Immature natural killer cell (primary cell): ENCODE measurements around the gene TP53TG3B. TPM values are rescaled to one million over a fixed set of nuclear protein-coding genes. Genes with fewer than 3 reads are reported as not detected.
"Not testable (repeated sequence)": the region's sequence is repeated elsewhere in the genome, so short reads cannot be mapped to it uniquely, and the experiment has no call there.

ENCODE experiments used
- DNase-seq, 3 donors: peaks; one replicate each; pipeline ENCODE4 v3.0.0; 2022; ENCODE audit warnings: mixed read lengths in 1 of 3
- H3K27ac Mint-ChIP-seq, 6 donors: one replicate each; pipeline ENCODE4 v1.8.0; 2020; ENCODE audit warnings: mixed read lengths in 6 of 6, mild to moderate bottlenecking in 5 of 6, inconsistent platforms in 4 of 6, moderate library complexity in 3 of 6
- H3K27me3 Mint-ChIP-seq, 3 donors: one replicate each; pipeline ENCODE4 v1.8.0; 2020 to 2021; ENCODE audit warnings: low read depth in 3 of 3, mild to moderate bottlenecking in 3 of 3, mixed read lengths in 3 of 3, moderate library complexity in 3 of 3, inconsistent platforms in 1 of 3
- H3K36me3 Mint-ChIP-seq, 3 donors: one replicate each; pipeline ENCODE4 v1.8.0; 2020; ENCODE audit warnings: mixed read lengths in 3 of 3, inconsistent platforms in 2 of 3, mild to moderate bottlenecking in 2 of 3
- H3K4me1 Mint-ChIP-seq, 2 donors: one replicate each; pipeline ENCODE4 v1.8.0; 2020; ENCODE audit warnings: inconsistent platforms in 2 of 2, mild to moderate bottlenecking in 2 of 2, mixed read lengths in 2 of 2, moderate library complexity in 1 of 2
- H3K4me3 Mint-ChIP-seq, 5 donors: one replicate each; pipeline ENCODE4 v1.8.0; 2020; ENCODE audit warnings: mild to moderate bottlenecking in 5 of 5, mixed read lengths in 5 of 5, inconsistent platforms in 3 of 5, moderate library complexity in 3 of 5
- H3K9me3 Mint-ChIP-seq, 6 donors: one replicate each; pipeline ENCODE4 v1.8.0; 2020; ENCODE audit warnings: mild to moderate bottlenecking in 6 of 6, mixed read lengths in 6 of 6, inconsistent platforms in 4 of 6, moderate library complexity in 3 of 6
- polyA plus RNA-seq, 3 donors: library from polyadenylated mRNA; unstranded; fragments of 300-500 nt; fragmentation: Illumina TruSeq; gene quantifications; one replicate each; pipeline ENCODE4 v1.2.3, GENCODE V29; 2021

Gene TP53TG3B
- polyA plus RNA-seq, result not detected

GRCh38 chr16:33360541-33360940 lies at the start of gene TP53TG3B:
TSS of gene TP53TG3B (plus strand) at chr16:33360841. CDS start at chr16:33360909, 68 bp downstream.
- not testable (repeated sequence) for H3K36me3 Mint-ChIP-seq, H3K27ac Mint-ChIP-seq, H3K4me1 Mint-ChIP-seq, H3K4me3 Mint-ChIP-seq, H3K27me3 Mint-ChIP-seq, DNase-seq, H3K9me3 Mint-ChIP-seq

- H3K27ac Mint-ChIP-seq, H3K4me1 Mint-ChIP-seq, H3K4me3 Mint-ChIP-seq, H3K27me3 Mint-ChIP-seq, H3K36me3 Mint-ChIP-seq: not testable (repeated sequence)
- peak in 1 of 3 donors; percentile 5 for DNase-seq
- H3K9me3 Mint-ChIP-seq, result peaks cover 0 to 14% (median 7%) of the 10 kb centered on the region in 6 donors
These were observed 24.2 kb upstream of the TP53TG3B start for GRCh38 chr16:33336226-33337012.

- not testable (repeated sequence) for H3K27ac Mint-ChIP-seq, H3K27me3 Mint-ChIP-seq, H3K4me1 Mint-ChIP-seq, H3K36me3 Mint-ChIP-seq, H3K4me3 Mint-ChIP-seq
- peaks cover 0 to 14% (median 7%) of the 10 kb centered on the region in 6 donors for H3K9me3 Mint-ChIP-seq
- peak in 2 of 3 donors; percentile 4 to 8 for DNase-seq
These were observed 22.8 kb upstream of the TP53TG3B start for GRCh38 chr16:33337627-33338542.

GRCh38 chr16:33338543-33338951 lies 22.1 kb upstream of the TP53TG3B start:
- not testable (repeated sequence) for H3K4me3 Mint-ChIP-seq

GRCh38 chr16:33339093-33340061 lies 21.3 kb upstream of the TP53TG3B start:
- not testable (repeated sequence) for H3K4me3 Mint-ChIP-seq, H3K36me3 Mint-ChIP-seq, H3K4me1 Mint-ChIP-seq, H3K27me3 Mint-ChIP-seq, H3K27ac Mint-ChIP-seq
- peak in 2 of 3 donors; percentile 9 to 14 for DNase-seq
- peaks cover 0 to 14% (median 7%) of the 10 kb centered on the region in 6 donors for H3K9me3 Mint-ChIP-seq

More at GRCh38 chr16:33338543-33338951, 22.1 kb upstream of the TP53TG3B start:
- not testable (repeated sequence) for H3K4me1 Mint-ChIP-seq, H3K27me3 Mint-ChIP-seq, H3K27ac Mint-ChIP-seq, H3K36me3 Mint-ChIP-seq
- DNase-seq, result peak in 1 of 3 donors; percentile 5
- peaks cover 0 to 14% (median 7%) of the 10 kb centered on the region in 6 donors for H3K9me3 Mint-ChIP-seq

Other genes starting within 250 kb of the TP53TG3B start
- not detected for gene TP53TG3C, start 166.6 kb upstream of the TP53TG3B start, polyA plus RNA-seq
- not detected for gene TP53TG3E, start 56.5 kb upstream of the TP53TG3B start, polyA plus RNA-seq
- not detected for gene TP53TG3F, start 98.8 kb downstream of the TP53TG3B start, polyA plus RNA-seq